Stimulated activated naive CD8-positive, alpha-beta T cell treated with anti-CD3 and anti-CD28 coated beads, Interleukin-15, amount 100 ng/mL, for 72 hours (primary cell): Measurements from ENCODE around the gene LAMA4.
"Not testable (repeated sequence)": the region's sequence is repeated elsewhere in the genome, so short reads cannot be mapped to it uniquely, and the experiment has no call there.

Experiments
- ATAC-seq: fragments of 150-1000 bp; cut with Tn5 transposase; 2 replicates; pipeline ENCODE4 v1.10.0; 2021; ENCODE audit warnings: mild to moderate bottlenecking, moderate library complexity
- DNase-seq, 2 donors: peaks; one replicate each; pipeline ENCODE4 v3.0.0; 2021 to 2022
- H3K27ac Mint-ChIP-seq, 2 donors: one replicate each; pipeline ENCODE4 v1.8.0; 2022; ENCODE audit warnings: mild to moderate bottlenecking in 2 of 2, mixed read lengths in 2 of 2, moderate library complexity in 2 of 2
- H3K27me3 Mint-ChIP-seq: one replicate; pipeline ENCODE4 v1.8.0; 2022; ENCODE audit warnings: mixed read lengths
- H3K4me1 Mint-ChIP-seq: one replicate; pipeline ENCODE4 v1.8.0; 2022; ENCODE audit warnings: mild to moderate bottlenecking, mixed read lengths
- H3K4me3 Mint-ChIP-seq, 2 donors: one replicate each; pipeline ENCODE4 v1.8.0; 2022; ENCODE audit warnings: mild to moderate bottlenecking in 2 of 2, mixed read lengths in 2 of 2, moderate library complexity in 1 of 2
- H3K9me3 Mint-ChIP-seq, 2 donors: one replicate each; pipeline ENCODE4 v1.8.0; 2022; ENCODE audit warnings: mixed read lengths in 2 of 2

LAMA4 gene

DNA sequence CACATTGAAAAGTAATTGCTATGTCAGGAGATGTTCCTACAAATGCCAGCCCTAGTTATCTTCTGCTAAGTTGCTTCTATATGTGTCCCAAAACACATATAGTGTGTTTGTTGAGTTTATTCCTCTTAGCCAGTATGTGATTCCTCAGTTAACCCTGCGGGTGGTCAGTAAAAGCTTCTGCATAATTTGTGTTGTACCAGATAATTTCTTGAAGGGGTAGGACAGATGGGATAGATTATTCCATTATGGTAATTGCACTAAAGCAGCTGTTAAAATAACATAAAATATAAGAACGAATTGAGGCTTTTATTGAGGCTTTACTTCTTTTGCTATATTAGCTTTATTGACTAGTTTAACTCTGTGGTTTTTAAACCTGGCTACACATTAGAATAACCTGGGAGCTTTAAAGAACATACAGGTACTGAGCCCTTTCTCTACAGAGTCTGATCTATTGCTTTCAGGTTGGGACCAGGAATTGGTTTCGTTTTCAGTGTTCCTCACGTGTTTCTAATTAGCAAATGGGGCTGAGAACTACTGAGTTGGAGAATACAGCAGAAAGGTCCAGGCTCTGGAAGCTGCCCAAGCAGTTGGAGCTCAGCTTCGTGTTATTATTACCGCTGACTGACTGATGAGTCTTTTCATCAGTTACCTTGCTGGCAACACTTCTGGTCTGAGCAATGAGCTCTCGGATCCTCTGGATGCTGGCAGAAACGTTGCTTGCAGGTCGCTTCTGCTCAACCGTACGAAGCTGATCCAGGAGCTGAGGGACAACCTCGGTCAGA is 110.0 kb downstream of the LAMA4 start:
- no peaks in the 10 kb centered on the region for H3K9me3 Mint-ChIP-seq
- no peak for ATAC-seq
- no peak overlapping the region for H3K4me3 Mint-ChIP-seq
- no peaks in the 10 kb centered on the region for H3K4me1 Mint-ChIP-seq
- DNase-seq, result no peak
- H3K27ac Mint-ChIP-seq, result no peak overlapping the region
- peaks cover 15% of the 10 kb centered on the region for H3K27me3 Mint-ChIP-seq

DNA sequence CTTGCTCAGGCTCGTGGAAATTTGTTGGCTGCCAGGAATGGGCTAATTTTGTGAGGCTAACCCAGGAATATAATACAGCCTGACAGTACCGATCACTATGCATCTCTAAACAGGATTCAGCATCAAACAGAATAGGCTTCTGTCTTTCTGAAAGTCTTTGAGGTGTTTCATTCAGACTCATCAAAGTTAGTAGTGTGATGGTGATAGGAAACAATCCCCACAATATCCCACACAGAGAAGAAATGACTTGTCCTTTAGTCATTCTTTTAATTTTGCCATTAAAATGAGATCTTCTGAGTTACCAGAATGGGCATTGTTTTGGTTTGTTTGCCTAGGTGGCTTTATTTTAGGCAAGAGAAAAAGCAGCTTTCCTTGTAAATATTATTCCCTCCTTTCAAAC is 112.7 kb downstream of the LAMA4 start:
- no peak for DNase-seq
- H3K4me1 Mint-ChIP-seq, result no peaks in the 10 kb centered on the region
- H3K9me3 Mint-ChIP-seq, result no peaks in the 10 kb centered on the region
- no peak overlapping the region for H3K27ac Mint-ChIP-seq
- H3K27me3 Mint-ChIP-seq, result peaks cover 15% of the 10 kb centered on the region
- H3K4me3 Mint-ChIP-seq, result no peak overlapping the region
- no peak for ATAC-seq

DNA sequence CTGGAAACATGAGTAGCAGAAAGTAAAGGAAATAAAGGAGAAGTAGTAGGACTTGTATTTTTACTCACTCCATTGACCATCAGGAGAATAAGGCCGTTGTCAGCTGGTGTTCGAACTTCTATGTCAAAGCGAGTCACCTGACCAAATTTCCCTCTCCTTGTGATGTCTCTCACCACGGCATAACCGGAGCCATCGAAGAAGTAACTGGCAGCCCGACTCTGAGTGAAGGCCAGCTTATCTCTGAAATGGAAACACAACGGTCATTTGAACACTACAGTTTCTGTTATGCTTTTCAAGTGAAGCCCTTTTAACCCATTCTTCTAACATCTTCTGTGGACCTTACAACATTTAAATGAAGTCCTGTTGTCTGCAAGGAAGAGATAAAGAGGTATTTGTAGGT is 115.3 kb downstream of the LAMA4 start:
- Mint-ChIP-seq H3K27ac (no peak overlapping the region), H3K4me1 (no peaks in the 10 kb centered on the region), H3K9me3 (no peaks in the 10 kb centered on the region), H3K27me3 (peaks cover 7% of the 10 kb centered on the region), H3K4me3 (no peak overlapping the region)
- ATAC-seq (no peak), DNase-seq (no peak)

DNA sequence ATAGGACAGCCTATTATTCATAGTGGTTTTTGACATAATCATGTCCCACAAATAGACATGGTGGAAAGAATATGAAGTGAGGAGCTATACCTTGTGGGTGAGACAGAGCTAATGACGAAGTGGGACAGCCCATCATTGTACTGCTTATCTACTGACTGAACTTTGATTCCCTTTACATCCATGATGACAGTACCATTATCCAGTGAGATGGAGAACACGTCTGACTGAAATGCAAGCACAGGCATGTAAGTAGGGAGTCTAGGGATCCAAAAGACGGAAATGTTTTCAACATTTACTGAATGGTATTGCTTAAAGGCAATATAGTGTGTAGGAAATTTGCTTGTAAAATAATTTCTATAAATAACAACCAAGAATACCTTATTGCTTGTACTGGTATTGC is 123.5 kb downstream of the LAMA4 start:
- no peak for ATAC-seq
- Mint-ChIP-seq H3K4me1 (no peaks in the 10 kb centered on the region), H3K27ac (no peak overlapping the region)

DNA sequence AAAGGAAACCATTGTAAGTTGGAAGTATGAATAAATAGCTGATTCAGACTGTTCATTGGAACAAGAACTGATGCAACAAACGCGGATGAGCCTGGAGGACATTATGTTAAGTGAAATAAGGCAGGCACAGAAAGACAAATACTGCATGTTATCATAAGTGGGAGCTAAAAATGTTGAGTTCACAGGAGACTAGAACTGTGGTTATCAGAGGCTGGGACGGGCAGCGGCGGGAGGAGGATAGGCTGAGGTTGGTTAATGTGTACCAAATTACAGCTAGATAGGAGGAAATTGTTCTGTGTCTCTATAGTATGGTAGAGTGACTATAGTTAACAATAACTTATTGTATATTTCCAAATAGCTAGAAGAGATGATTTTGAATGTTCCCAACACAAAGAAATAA is 126.2 kb downstream of the LAMA4 start:
- Mint-ChIP-seq H3K27me3 (peaks cover 8% of the 10 kb centered on the region), H3K27ac (no peak overlapping the region), H3K4me1 (no peaks in the 10 kb centered on the region), H3K9me3 (no peaks in the 10 kb centered on the region), H3K4me3 (no peak overlapping the region)
- no peak for ATAC-seq
- no peak for DNase-seq

More for the DNA sequence above, 123.5 kb downstream of the LAMA4 start:
- no peak for DNase-seq
- H3K27me3 Mint-ChIP-seq, result peaks cover 8% of the 10 kb centered on the region
- no peak overlapping the region for H3K4me3 Mint-ChIP-seq
- no peaks in the 10 kb centered on the region for H3K9me3 Mint-ChIP-seq

DNA sequence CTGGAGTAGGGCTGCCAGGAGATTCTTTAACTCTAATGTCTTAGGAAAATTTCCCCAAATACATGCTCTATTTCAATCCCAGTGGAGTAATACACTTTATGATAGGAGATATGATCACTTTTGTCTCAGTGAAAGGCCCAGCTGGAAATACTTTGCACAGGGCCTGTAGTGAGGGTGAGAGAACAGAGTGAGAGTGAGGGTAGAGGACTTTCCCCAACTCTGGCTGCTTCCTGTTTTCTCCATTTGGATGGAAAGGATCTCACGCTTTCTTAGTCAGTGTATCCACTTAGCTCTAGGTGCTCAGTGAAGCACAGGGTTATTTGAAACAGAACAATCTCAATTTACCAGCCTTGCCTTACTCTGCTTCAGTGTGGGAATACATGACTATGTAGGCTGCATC is 130.4 kb downstream of the LAMA4 start:
- ATAC-seq (no peak), DNase-seq (no peak)
- no peak overlapping the region for H3K4me3 Mint-ChIP-seq
- no peaks in the 10 kb centered on the region for H3K4me1 Mint-ChIP-seq
- H3K27ac Mint-ChIP-seq, result no peak overlapping the region
- no peaks in the 10 kb centered on the region for H3K9me3 Mint-ChIP-seq
- H3K27me3 Mint-ChIP-seq, result peaks cover 8% of the 10 kb centered on the region

DNA sequence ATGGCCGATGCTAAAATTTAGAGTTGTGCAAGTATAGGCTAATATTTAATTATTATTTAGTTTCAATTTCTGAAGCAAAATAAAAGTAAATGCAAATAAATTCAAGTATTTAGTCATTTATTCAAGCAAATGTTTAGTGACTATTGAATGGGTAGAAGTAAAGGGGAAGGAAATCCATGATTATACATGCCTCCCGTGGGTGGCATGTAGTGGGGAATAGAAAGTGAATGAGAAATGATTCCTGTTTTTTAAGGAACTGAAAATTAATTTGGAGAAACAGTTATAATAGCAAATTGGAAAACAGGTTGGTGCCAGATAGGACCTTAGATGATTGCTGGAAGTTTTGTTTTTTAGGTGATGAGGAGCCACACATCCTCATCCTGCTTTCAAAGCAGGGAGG is 131.6 kb downstream of the LAMA4 start:
- Mint-ChIP-seq H3K27me3 (peaks cover 8% of the 10 kb centered on the region), H3K27ac (no peak overlapping the region), H3K4me1 (peaks cover 3% of the 10 kb centered on the region), H3K9me3 (no peaks in the 10 kb centered on the region), H3K4me3 (no peak overlapping the region)
- ATAC-seq (no peak), DNase-seq (no peak)

DNA sequence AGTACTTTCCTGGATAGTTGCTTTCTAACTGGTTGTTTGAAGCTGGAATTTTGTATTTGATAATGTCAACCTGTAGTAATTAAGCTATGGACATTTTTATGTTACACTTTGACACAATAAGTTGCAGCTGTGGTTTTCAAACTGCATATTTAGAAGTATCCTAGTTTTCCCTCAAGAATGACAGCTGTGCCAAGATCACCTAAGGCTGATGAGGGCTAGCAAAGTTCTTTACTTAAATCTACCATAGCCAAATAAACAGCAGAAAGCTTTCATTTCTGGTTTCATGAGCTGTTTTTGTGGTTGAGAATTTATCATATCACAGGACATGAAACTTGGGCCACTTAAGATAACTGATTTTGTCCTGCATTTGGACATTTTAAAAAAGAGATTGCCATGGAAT is 136.3 kb downstream of the LAMA4 start:
- DNase-seq, result no peak
- no peak overlapping the region for H3K27ac Mint-ChIP-seq
- H3K4me1 Mint-ChIP-seq, result peaks cover 14% of the 10 kb centered on the region
- no peak overlapping the region for H3K4me3 Mint-ChIP-seq
- ATAC-seq, result no peak
- no peaks in the 10 kb centered on the region for H3K9me3 Mint-ChIP-seq
- H3K27me3 Mint-ChIP-seq, result no peaks in the 10 kb centered on the region

DNA sequence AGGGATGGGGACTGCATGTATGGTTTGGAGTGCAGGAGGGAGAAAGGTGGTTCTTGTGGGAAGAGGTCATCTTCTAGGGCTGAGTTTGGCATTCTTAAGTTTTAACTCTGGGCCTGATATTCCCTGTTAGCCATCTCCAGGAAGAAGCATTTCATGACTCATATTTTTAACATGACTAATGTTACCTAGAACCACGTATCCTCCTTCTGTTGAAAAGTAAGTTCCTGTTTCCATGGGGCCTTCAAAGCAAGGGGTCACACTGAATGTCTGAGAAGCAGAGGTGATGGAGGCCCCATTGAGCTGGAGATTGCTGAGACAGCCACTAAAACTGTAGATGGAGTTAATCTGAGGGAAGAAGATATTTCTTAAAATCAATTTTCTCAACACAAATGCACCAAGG is 136.8 kb downstream of the LAMA4 start:
- peaks cover 14% of the 10 kb centered on the region for H3K4me1 Mint-ChIP-seq
- DNase-seq (no peak), ATAC-seq (peak; percentile 80)
- peak overlapping the region; percentile 21 to 56 for H3K4me3 Mint-ChIP-seq
- no peaks in the 10 kb centered on the region for H3K9me3 Mint-ChIP-seq
- no peaks in the 10 kb centered on the region for H3K27me3 Mint-ChIP-seq
- peak overlapping the region; percentile 13 to 14 for H3K27ac Mint-ChIP-seq

DNA sequence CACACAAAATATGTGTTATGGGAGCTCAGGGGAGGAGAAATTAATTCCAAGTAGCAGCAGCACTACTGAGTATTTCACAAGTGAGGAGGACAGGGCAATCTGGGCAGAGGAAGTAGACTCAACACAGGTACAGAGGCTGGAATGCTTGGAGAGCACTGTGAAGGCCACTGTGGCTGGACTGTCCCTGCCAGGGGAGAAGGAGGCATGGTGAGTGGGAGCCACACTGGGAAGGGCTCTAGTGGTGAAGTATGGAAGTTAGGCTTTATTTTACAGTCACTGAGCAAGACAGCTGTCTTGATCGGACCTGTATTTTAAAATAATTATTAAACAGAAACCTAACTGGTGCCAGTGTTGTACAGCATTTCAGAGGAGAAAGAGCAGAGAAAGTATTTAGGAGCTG is 138.1 kb downstream of the LAMA4 start:
- DNase-seq (no peak), ATAC-seq (no peak)
- Mint-ChIP-seq H3K4me3 (no peak overlapping the region), H3K27ac (no peak overlapping the region), H3K27me3 (no peaks in the 10 kb centered on the region), H3K9me3 (no peaks in the 10 kb centered on the region), H3K4me1 (peaks cover 14% of the 10 kb centered on the region)

DNA sequence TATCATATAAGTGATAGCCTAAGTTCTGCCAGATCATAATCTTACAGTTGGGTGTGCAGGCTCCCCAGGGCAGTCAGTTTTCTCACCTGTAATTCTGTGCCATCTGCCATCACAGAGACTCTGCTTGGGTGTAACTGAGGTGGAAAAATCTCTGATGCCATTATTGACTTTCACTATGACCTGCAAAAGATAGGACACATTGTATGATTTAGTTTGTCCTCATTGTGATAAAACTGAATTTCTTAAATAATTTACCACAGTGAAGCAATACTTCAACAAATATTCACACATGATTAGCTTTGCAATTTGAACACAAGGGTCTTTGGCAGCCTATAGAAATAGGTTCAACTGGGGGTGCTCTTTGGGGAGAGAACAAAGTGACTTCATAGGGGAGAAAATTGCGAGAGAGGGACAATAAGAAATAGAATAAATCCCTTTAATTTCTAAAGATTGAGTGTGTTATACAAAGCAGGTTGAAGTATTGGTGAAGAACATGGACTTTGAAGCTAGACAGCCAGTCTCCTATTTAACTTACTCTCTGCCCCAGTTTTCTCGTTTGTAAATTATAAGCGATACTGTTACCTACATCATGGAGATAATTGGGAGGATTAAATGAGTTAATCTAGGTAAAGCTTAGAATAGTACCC is 139.7 kb downstream of the LAMA4 start:
- DNase-seq, result no peak
- Mint-ChIP-seq H3K9me3 (no peaks in the 10 kb centered on the region), H3K4me1 (peaks cover 14% of the 10 kb centered on the region), H3K4me3 (no peak overlapping the region), H3K27me3 (no peaks in the 10 kb centered on the region), H3K27ac (no peak overlapping the region)
- no peak for ATAC-seq

DNA sequence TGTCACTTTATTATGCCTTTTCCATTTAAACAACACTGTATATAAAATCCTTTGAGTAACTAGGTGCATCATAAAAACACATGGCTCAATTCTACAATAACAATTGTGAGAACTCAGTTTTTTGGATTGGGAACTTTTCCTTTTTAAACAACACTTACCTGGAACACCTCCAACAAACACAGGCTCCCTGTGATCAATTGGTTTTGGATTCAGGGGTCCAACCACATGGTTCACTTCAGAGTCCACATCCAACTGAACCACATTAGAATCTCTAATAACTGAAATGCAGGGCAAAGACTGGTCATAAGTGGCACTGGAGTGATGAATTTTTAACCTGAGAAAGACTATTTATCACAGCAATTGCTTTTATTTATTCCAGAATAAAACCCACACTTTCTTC is 140.4 kb downstream of the LAMA4 start:
- no peak overlapping the region for H3K27ac Mint-ChIP-seq
- ATAC-seq, result no peak
- no peak for DNase-seq
- no peaks in the 10 kb centered on the region for H3K27me3 Mint-ChIP-seq
- H3K9me3 Mint-ChIP-seq, result no peaks in the 10 kb centered on the region
- peaks cover 14% of the 10 kb centered on the region for H3K4me1 Mint-ChIP-seq
- H3K4me3 Mint-ChIP-seq, result no peak overlapping the region

DNA sequence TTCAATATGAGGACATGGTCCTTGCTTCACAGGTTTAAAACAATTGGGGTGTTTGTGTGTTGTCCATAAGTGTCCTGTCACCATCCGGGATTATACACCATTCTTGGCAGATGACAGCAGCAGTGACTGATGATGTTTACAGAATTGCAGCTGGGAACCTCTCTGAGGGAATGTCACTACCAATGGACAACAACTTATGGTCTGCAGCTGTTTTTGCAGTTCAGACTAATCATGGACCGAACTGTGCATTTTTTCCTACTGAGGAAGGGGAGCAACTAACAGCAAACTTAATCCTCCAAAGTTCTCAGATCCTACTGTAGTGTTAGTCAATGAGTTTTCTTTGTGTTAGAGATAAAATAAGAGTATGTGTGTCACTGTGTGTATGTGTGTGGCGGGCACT is 140.9 kb downstream of the LAMA4 start:
- Mint-ChIP-seq H3K4me3 (no peak overlapping the region), H3K9me3 (no peaks in the 10 kb centered on the region), H3K27me3 (no peaks in the 10 kb centered on the region), H3K4me1 (peaks cover 14% of the 10 kb centered on the region), H3K27ac (no peak overlapping the region)
- ATAC-seq (no peak), DNase-seq (no peak)

DNA sequence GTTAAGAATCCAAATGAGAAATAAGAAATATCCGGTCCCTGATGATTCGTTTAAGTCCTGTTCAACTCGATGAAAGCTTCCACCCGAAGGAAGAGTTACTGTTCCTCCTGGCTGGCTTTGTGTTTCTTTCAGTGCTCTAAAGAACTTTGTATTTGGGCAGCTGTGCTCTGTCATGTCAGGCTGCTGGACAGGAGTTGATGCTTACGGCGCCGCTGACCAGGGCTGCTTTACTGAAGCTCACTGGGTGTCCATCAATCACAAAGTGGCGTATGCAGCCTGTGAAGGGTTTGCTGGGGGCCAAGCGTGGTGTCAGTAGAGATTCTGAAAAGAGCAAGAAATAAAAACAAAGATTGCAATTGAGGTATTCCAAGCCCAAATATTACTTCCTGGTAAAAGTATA is 145.1 kb downstream of the LAMA4 start:
- no peaks in the 10 kb centered on the region for H3K4me1 Mint-ChIP-seq
- no peak overlapping the region for H3K4me3 Mint-ChIP-seq
- H3K9me3 Mint-ChIP-seq, result peaks cover 5 to 11% of the 10 kb centered on the region in 2 donors
- no peak overlapping the region for H3K27ac Mint-ChIP-seq
- peaks cover 10% of the 10 kb centered on the region for H3K27me3 Mint-ChIP-seq
- DNase-seq (no peak), ATAC-seq (no peak)

DNA sequence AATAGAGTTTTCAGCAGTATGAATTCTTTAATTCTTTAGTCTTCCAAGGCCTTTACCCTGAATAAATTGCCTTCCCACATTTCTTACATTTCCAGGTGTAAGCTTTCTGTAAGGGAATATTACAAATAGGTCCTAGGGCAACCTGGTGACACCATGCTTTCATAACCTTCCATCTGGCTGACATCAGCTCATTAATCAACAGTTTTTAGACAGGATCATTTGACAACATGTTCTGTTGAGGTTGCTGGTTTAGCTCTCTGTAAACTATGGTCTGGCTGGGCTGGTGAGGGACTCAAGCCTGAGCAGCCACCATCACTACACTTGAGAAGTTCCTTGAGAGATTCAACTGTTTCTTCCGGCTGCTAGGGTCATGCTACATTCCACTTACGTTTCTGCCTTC is 147.8 kb downstream of the LAMA4 start:
- no peak for ATAC-seq
- H3K27me3 Mint-ChIP-seq, result peaks cover 10% of the 10 kb centered on the region
- H3K4me3 Mint-ChIP-seq, result no peak overlapping the region
- no peaks in the 10 kb centered on the region for H3K4me1 Mint-ChIP-seq
- no peak overlapping the region for H3K27ac Mint-ChIP-seq
- DNase-seq, result no peak
- peaks cover 5 to 11% of the 10 kb centered on the region in 2 donors for H3K9me3 Mint-ChIP-seq

DNA sequence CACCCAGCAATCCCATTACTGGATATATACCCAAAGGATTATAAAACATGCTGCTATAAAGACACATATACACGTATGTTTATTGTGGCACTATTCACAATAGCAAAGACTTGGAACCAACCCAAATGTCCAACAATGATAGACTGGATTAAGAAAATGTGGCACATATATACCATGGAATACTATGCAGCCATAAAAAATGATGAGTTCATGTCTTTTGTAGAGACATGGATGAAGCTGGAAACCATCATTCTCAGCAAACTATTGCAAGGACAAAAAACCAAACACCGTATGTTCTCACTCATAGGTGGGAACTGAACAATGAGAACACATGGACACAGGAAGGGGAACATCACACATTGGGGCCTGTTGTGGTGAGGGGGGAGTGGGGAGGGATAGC is 148.3 kb downstream of the LAMA4 start:
- H3K9me3 Mint-ChIP-seq, result peaks cover 5 to 11% of the 10 kb centered on the region in 2 donors
- H3K27me3 Mint-ChIP-seq, result peaks cover 10% of the 10 kb centered on the region
- H3K4me1 Mint-ChIP-seq, ATAC-seq, H3K4me3 Mint-ChIP-seq, DNase-seq, H3K27ac Mint-ChIP-seq: not testable (repeated sequence)

DNA sequence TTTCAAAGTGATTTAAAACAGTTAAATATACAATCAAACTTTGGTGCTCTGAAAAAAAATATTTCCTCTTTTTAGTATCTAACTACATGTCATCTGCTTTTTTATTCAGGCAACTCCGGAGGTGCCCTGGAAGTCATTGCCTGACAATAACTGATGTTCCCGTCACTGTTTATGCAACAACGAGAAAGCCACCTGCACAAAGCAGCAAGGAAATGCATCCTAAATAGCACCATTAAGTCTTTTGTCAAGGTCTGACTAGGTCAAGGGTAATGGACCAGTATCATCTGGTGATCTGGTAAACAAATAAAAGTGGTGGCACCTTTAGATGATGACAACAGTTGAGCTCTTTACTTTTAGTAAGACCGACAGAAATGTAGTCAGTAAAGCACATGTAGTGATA is 153.8 kb downstream of the LAMA4 start:
- no peak overlapping the region for H3K27ac Mint-ChIP-seq
- peaks cover 4 to 5% of the 10 kb centered on the region in 2 donors for H3K9me3 Mint-ChIP-seq
- no peak overlapping the region for H3K4me3 Mint-ChIP-seq
- no peaks in the 10 kb centered on the region for H3K4me1 Mint-ChIP-seq
- ATAC-seq (no peak), DNase-seq (no peak)
- H3K27me3 Mint-ChIP-seq, result no peaks in the 10 kb centered on the region
